GM12875 (cell line): Measurements from ENCODE around the gene CELF5.

Source experiments
- H3K4me3 ChIP-seq: one replicate; pipeline ENCODE4 v1.5.1; 2011; ENCODE audit warnings: low read depth, low read length, control low read depth
- TF ChIP-seq, protein P1 (sequence below): IDR thresholded peaks from 2 replicates; pipeline ENCODE4 v1.5.1; 2011; ENCODE audit warnings: low read depth, mild to moderate bottlenecking, control low read depth, inconsistent platforms, low read length, moderate library complexity, borderline replicate concordance; ENCODE audit not compliant: insufficient read depth

CELF5 gene

DNA sequence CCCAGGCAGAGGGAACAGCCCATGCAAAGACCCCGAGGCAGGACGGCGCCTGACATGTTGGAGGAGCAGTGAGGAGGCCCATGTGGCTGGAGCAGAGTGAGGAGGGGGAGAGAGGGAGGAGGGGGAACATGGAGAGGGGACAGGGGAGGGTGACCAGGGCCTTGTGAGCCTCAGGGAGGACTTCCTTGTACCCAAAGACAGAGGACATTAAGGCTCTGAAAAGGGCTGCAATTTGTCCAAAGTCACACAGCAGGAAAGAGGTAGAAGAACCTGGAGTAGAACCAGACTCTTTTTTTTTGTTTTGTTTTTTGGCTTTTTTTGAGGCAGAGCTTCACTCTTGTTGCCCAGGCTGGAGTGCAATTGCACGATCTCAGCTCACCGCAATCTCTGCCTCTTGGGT lies 67.2 kb downstream of the CELF5 start:
- no peak overlapping the region for H3K4me3 ChIP-seq
- TF ChIP-seq, protein P1, sequence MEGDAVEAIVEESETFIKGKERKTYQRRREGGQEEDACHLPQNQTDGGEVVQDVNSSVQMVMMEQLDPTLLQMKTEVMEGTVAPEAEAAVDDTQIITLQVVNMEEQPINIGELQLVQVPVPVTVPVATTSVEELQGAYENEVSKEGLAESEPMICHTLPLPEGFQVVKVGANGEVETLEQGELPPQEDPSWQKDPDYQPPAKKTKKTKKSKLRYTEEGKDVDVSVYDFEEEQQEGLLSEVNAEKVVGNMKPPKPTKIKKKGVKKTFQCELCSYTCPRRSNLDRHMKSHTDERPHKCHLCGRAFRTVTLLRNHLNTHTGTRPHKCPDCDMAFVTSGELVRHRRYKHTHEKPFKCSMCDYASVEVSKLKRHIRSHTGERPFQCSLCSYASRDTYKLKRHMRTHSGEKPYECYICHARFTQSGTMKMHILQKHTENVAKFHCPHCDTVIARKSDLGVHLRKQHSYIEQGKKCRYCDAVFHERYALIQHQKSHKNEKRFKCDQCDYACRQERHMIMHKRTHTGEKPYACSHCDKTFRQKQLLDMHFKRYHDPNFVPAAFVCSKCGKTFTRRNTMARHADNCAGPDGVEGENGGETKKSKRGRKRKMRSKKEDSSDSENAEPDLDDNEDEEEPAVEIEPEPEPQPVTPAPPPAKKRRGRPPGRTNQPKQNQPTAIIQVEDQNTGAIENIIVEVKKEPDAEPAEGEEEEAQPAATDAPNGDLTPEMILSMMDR: no peak

DNA sequence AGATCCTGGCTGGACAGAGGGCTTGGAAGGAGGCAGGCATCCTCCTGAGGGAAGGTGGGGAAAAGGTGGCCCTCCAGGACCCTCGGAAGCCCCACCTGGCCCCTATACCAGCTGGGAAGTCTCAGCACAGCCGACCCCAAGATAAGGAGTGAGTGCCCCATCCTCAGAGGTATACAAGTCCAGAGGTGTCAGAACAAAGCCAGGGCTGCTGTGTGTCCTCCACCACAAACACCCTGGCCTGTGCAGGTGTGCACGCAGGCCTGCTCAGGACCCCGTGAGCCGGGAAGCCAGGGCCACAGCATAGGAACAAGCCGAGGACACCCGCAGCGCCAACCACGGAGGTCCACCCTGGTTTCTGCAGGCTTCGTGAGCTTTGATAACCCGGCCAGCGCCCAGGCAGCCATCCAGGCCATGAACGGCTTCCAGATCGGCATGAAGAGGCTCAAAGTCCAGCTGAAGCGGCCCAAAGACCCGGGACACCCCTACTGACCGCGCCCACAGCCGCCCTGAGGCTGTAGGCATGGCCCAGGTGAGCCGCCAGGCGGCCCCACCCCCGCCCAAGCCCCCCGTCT lies 68.6 kb downstream of the CELF5 start:
- no peak overlapping the region for H3K4me3 ChIP-seq

DNA sequence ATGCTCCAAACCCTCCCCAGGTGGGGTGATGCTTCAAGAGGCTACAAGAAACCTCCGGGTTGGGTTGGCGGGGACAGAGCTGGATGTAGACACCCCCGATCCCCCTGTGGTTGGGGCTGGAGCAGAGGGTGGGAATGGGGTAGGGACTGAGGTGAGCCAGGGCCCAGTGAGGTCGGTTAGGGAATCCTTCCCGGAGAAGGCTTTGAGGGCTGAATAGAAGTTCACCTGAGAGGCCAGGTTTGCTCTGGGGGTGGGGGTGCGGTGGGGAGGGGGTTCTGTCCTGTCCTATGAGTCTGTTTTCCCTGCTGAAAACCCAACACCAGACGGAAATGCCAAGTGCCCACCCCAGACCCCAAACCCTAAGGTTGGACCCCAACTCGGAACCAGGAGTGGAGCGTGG lies 69.1 kb downstream of the CELF5 start:
- TF ChIP-seq, protein P1: no peak
- no peak overlapping the region for H3K4me3 ChIP-seq

More for the DNA sequence above, 68.6 kb downstream of the CELF5 start:
- TF ChIP-seq, protein P1: no peak

DNA sequence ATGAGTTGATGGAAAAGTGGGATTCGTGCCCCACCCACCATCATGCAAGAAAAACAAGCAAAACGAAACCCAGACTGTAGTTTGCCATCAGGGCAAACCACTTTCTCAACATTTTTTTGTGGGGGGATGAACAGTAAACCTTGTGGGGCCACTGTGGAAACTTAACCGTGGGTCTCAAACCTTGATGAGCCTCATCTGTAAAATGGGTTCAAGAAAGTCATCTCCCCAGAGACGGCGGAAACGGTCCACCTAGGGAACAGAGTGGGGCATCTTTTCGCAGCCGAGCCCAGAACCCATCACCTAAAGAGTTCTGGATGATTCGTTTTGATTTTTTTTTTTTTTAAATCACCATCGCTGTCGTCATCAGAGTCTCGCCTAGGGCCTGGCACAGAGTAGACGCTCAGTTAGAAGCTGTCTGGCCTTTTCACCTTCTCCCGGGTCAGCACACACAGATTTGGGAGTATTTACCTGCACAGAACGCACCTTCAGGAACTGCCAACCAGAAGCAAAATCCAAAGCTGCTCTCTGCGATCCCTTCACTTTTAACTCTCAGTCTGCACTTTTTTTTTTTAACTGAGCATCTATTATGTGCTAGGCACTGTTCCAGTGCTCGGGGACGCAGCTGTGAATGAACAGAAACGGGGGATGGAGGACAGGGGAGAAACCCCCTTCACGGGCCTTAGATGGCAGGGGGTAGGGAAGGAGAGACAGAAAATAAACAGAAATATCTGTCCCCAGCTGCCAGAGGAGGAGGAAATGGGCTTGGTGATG lies 69.8 kb downstream of the CELF5 start:
- TF ChIP-seq, protein P1: no peak
- H3K4me3 ChIP-seq: no peak overlapping the region

DNA sequence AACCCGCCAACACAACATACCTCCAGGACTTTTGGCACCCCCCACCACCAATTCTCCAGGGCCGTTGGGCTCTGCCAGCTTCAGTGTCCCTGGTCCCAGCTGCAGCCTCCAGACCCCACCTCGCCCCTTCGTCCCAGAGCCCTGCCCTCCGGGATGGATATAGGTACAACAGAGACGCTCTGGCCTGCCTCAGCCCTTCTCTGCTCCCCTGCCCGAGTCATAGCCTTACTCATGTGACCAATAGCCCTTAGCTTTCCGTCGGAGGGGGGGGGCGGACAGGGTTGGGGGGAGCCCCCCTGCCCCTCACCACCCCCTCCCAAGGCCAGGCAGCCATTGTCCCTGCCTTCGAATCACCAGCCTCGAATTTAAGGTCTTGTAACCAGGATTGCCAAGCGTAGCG lies 71.1 kb downstream of the CELF5 start:
- no peak overlapping the region for H3K4me3 ChIP-seq
- TF ChIP-seq, protein P1: no peak

DNA sequence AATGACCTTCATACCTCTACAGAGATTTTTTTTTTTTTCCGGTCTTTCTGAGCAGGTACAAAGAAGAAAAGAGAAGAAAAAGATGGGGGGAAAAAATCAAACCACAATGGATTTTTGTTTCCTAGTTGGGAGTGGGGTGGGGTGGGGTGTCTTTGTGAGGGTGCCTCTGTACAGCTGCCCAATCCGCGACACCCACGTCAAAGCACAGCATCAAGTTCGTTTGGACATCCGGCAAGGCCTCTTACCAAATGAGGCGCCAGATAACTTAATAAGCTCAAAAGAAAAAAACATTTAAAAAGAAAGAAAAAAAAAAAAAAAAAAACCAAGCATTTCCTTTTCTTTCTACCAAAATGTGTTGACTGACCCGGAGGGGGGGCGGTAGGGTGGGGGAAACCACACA lies 71.6 kb downstream of the CELF5 start:
- TF ChIP-seq, protein P1: no peak
- no peak overlapping the region for H3K4me3 ChIP-seq

DNA sequence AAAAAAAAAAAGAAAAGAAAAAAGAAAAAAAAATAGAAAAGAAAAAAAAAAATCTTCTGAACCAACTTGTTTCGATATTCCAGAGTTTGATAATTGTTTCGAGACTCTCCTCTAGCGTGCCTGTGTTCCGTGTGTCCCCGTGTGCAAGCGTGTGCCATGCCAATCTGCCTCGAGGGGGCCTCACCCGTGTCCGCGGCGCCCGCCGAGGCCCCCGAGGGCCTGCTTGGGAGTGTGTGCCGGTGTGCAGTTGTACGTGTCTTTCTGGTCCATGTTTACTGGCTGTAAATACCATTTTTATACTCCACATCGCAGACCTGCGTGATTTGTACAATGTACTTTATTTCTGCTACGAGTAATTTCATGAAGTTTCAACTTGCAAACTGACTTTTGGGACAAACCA lies 72.0 kb downstream of the CELF5 start:
- TF ChIP-seq, protein P1: no peak

More for the DNA sequence above, 72.0 kb downstream of the CELF5 start:
- no peak overlapping the region for H3K4me3 ChIP-seq
